GM18868 (cell line): ENCODE data around the gene CADM1.
"Not testable (repeated sequence)": the region's sequence is repeated elsewhere in the genome, so short reads cannot be mapped to it uniquely, and the experiment has no call there.

Experiments used
- ATAC-seq: cut with Tn5 transposase; IDR thresholded peaks from one replicate; pipeline ENCODE4 v1.9.1; 2021; ENCODE audit warnings: mild to moderate bottlenecking, moderate library complexity; ENCODE audit not compliant: unreplicated experiment

Gene CADM1

GRCh38 chr11:115481528-115481927 lies 22.7 kb downstream of the CADM1 start:
- no peak for ATAC-seq

- ATAC-seq, result no peak
Measured at GRCh38 chr11:115480611-115481010, 23.6 kb downstream of the CADM1 start.

GRCh38 chr11:115477410-115477809 lies 26.8 kb downstream of the CADM1 start:
- ATAC-seq, result no peak

GRCh38 chr11:115476463-115477286 lies 27.5 kb downstream of the CADM1 start:
- ATAC-seq, result no peak

GRCh38 chr11:115475564-115475963 lies 28.7 kb downstream of the CADM1 start:
- no peak for ATAC-seq

- not testable (repeated sequence) for ATAC-seq
Measured at GRCh38 chr11:115474306-115474705, 29.9 kb downstream of the CADM1 start.

- no peak for ATAC-seq
Measured at GRCh38 chr11:115473167-115473566, 31.0 kb downstream of the CADM1 start.

GRCh38 chr11:115471367-115471766 lies 32.8 kb downstream of the CADM1 start:
- ATAC-seq, result peak; percentile 80

GRCh38 chr11:115470928-115471327 lies 33.3 kb downstream of the CADM1 start:
- no peak for ATAC-seq

GRCh38 chr11:115469361-115469760 lies 34.9 kb downstream of the CADM1 start:
- ATAC-seq, result peak; percentile 59

- no peak for ATAC-seq
Measured at GRCh38 chr11:115466122-115466521, 38.1 kb downstream of the CADM1 start.

- no peak for ATAC-seq
Measured at GRCh38 chr11:115464269-115464668, 39.9 kb downstream of the CADM1 start.

- no peak for ATAC-seq
Measured at GRCh38 chr11:115463606-115464005, 40.6 kb downstream of the CADM1 start.

- no peak for ATAC-seq
Measured at GRCh38 chr11:115462757-115463156, 41.5 kb downstream of the CADM1 start.

- no peak for ATAC-seq
Measured at GRCh38 chr11:115462004-115462541, 42.1 kb downstream of the CADM1 start.

- no peak for ATAC-seq
Measured at GRCh38 chr11:115460512-115460911, 43.7 kb downstream of the CADM1 start.

- ATAC-seq, result no peak
Measured at GRCh38 chr11:115459563-115459962, 44.7 kb downstream of the CADM1 start.

GRCh38 chr11:115458877-115459276 lies 45.3 kb downstream of the CADM1 start:
- no peak for ATAC-seq

GRCh38 chr11:115456019-115456418 lies 48.2 kb downstream of the CADM1 start:
- ATAC-seq, result no peak

- ATAC-seq, result no peak
Measured at GRCh38 chr11:115455613-115456012, 48.6 kb downstream of the CADM1 start.

GRCh38 chr11:115454525-115454924 lies 49.7 kb downstream of the CADM1 start:
- ATAC-seq, result no peak

- no peak for ATAC-seq
Measured at GRCh38 chr11:115453693-115454490, 50.3 kb downstream of the CADM1 start.
